Transverse colon (tissue), 4 donors: ENCODE data around the gene C19orf85. TPM values are rescaled to one million over a fixed set of nuclear protein-coding genes. Genes with fewer than 3 reads are reported as not detected.

Experiments used
- DNase-seq: peaks from one replicate; pipeline ENCODE4 v3.0.0-alpha.2; 2019
- H3K27ac ChIP-seq, 4 donors: fragments of 200-600 bp; sonication (generic); 2 replicates each; pipeline ENCODE4 v1.5.1; 2016 to 2018; ENCODE audit warnings: inconsistent platforms in 4 of 4
- H3K27me3 ChIP-seq: fragments of 200-600 bp; sonication (generic); 2 replicates; pipeline ENCODE4 v1.5.1; 2017; ENCODE audit warnings: inconsistent platforms
- H3K36me3 ChIP-seq, 4 donors: fragments of 200-600 bp; sonication (generic); 2 replicates each; pipeline ENCODE4 v1.5.1; 2017 to 2019; ENCODE audit warnings: inconsistent platforms in 4 of 4
- H3K4me1 ChIP-seq, 4 donors: fragments of 200-600 bp; sonication (generic); 2 replicates each; pipeline ENCODE4 v1.5.1; 2017 to 2020; ENCODE audit warnings: inconsistent platforms in 4 of 4
- H3K4me3 ChIP-seq, 4 donors: fragments of 200-600 bp; sonication (generic); 1 replicate in 1 of 4; 2 replicates in 3 of 4; pipeline versions ENCODE4 v1.5.1 to v1.6.1; 2017 to 2019; ENCODE audit warnings: inconsistent platforms in 4 of 4
- H3K9me3 ChIP-seq, 2 donors: fragments of 200-600 bp; sonication (generic); 2 replicates each; pipeline ENCODE4 v1.5.1; 2017 to 2019; ENCODE audit warnings: inconsistent platforms in 2 of 2
- EP300 ChIP-seq: sonication (generic); formaldehyde crosslinking; IDR thresholded peaks from one replicate; pipeline ENCODE4 v1.6.1; 2017; ENCODE audit warnings: antibody characterized with exemption, low read depth
- POLR2A ChIP-seq: fragments of 450-650 bp; IDR thresholded peaks from one replicate; pipeline ENCODE4 v1.6.1; 2016; ENCODE audit warnings: antibody characterized with exemption, mild to moderate bottlenecking, moderate library complexity
- POLR2AphosphoS5 ChIP-seq, 3 donors: sonication (generic); formaldehyde crosslinking; IDR thresholded peaks; one replicate each; pipeline ENCODE4 v1.6.1; 2016; ENCODE audit warnings: antibody characterized with exemption in 3 of 3
- whole genome bisulfite sequencing, 2 donors: methylation state at CpG; one replicate each; pipeline ENCODE4 v1.1.5; 2018; ENCODE audit warnings: low coverage in 1 of 2; 5-methylcytosine and 5-hydroxymethylcytosine counted together
- in situ Hi-C, 4 donors: fragments of 200-750 bp; cut with MboI; loops; one replicate each; pipeline versions ENCODE4 v1.15.0 to v1.15.1; 2017; ENCODE audit warnings: low sequenced_read_pairs in 3 of 4, low pct_ligation_motif_present in 1 of 4, low pct_unique_long_range_greater_than_20kb in 1 of 4
- intact Hi-C: fragments of 100-400 bp; cut with DNase I; formaldehyde crosslinking; loops from one replicate; pipeline ENCODE4 v1.15.1; 2023; ENCODE audit warnings: low total_unique reads
- total RNA-seq, 4 donors: library from RNA; depleted of rRNA; stranded (reverse); fragments of >200 nt; gene quantifications; one replicate each; pipeline ENCODE4 v1.1.0, GENCODE V29; 2016
- TF ChIP-seq, protein P1 (sequence below), 5 experiments: fragments of 200-600 bp in 3 of 5; fragments of 450-650 bp in 2 of 5; sonication (generic) in 3 of 5; IDR thresholded peaks; 1 replicate in 2 of 5; 2 replicates in 3 of 5; pipeline ENCODE4 v1.5.1; 2016 to 2017; ENCODE audit warnings: antibody characterized with exemption in 5 of 5, inconsistent platforms in 3 of 5, mild to moderate bottlenecking in 2 of 5, moderate library complexity in 1 of 5

C19orf85 gene
- total RNA-seq, 4 donors from 2014 or later: not detected

DNA sequence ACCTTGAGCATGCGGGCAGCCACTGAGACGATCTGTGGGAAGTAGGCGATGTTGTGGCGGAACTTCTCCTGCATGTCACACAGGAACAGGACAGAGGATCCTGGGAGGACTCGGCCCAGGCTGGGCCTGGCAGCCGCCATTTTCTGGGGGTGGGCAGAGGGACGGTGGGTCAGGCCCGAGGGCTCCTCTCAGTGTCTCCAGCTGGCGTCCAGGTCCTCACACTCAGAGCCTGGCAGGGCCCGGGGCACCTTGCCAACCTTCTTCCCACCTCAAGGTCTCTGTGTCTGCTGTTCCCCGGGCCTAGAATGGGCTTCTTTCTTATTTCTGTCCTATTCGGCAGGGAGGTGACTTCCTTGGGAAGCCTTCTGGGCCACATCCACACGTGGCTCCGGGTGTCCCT, 8.2 kb downstream of the C19orf85 start:
- Histone ChIP-seq H3K4me1 (peaks cover 12 to 35% (median 27%) of the 10 kb centered on the region in 4 donors), H3K27me3 (peaks cover 16% of the 10 kb centered on the region), H3K9me3 (no peaks in the 10 kb centered on the region), H3K27ac (no peak overlapping the region), H3K36me3 (no peaks in the 10 kb centered on the region), H3K4me3 (no peak overlapping the region)
- in situ Hi-C loops: no loop called here
- intact Hi-C loops: no loop called here
- TF ChIP-seq, protein P1, sequence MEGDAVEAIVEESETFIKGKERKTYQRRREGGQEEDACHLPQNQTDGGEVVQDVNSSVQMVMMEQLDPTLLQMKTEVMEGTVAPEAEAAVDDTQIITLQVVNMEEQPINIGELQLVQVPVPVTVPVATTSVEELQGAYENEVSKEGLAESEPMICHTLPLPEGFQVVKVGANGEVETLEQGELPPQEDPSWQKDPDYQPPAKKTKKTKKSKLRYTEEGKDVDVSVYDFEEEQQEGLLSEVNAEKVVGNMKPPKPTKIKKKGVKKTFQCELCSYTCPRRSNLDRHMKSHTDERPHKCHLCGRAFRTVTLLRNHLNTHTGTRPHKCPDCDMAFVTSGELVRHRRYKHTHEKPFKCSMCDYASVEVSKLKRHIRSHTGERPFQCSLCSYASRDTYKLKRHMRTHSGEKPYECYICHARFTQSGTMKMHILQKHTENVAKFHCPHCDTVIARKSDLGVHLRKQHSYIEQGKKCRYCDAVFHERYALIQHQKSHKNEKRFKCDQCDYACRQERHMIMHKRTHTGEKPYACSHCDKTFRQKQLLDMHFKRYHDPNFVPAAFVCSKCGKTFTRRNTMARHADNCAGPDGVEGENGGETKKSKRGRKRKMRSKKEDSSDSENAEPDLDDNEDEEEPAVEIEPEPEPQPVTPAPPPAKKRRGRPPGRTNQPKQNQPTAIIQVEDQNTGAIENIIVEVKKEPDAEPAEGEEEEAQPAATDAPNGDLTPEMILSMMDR (IDR thresholded peaks at IDR 0.05): no peak
- TF ChIP-seq EP300: no peak
- no peak for TF ChIP-seq POLR2AphosphoS5 (IDR thresholded peaks at IDR 0.05)
- no peak for TF ChIP-seq POLR2A
- no peak for DNase-seq
- 92% methylated on average over 14 of the region's 14 CpGs; no CpG with 5 or more reads in 1 of the 2 donors for WGBS, 2 donors

DNA sequence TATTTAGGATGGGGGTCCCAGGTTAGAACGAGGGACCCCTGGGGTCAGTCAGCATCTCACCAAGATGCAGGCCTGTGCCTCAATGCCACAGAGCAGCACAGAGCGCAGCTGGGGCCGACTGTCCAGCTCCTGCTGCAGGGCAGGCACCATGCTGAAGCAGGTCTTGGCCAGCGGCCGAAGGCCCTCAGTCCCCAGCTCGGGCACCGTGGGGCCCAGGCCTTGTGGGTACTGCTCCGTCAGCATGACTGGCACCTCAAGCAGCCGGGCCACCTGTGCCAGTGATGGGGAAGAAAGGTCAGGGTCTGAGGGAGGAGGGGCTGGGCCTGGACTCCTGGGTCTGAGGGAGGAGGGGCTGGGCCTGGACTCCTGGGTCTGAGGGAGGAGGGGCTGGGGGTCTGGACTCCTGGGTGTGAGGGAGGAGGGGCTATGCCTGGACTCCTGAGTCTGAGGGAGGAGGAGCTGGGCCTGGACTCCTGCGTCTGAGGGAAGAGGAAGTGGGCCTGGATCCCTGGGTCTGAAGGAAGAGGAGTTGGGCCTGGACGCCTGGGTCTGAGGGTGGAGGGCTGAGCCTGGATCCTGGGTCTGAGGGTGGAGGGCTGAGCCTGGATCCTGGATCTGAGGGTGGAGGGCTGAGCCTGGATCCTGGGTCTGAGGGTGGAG, 8.8 kb downstream of the C19orf85 start:
- H3K27me3 ChIP-seq: peaks cover 23% of the 10 kb centered on the region
- H3K4me3 ChIP-seq: no peak overlapping the region
- in situ Hi-C loops (no loop called here), intact Hi-C loops (no loop called here)
- peaks cover 9 to 33% (median 25%) of the 10 kb centered on the region in 4 donors for H3K4me1 ChIP-seq
- H3K27ac ChIP-seq: no peak overlapping the region
- no peak for DNase-seq
- TF ChIP-seq POLR2AphosphoS5 (IDR thresholded peaks at IDR 0.05) (no peak), EP300 (no peak), POLR2A (no peak)
- TF ChIP-seq, protein P1 (IDR thresholded peaks at IDR 0.05): no peak
- 87 to 89% methylated on average over 3 to 11 of the region's 11 CpGs for WGBS, 2 donors
- H3K9me3 ChIP-seq: no peaks in the 10 kb centered on the region
- H3K36me3 ChIP-seq: no peaks in the 10 kb centered on the region

DNA sequence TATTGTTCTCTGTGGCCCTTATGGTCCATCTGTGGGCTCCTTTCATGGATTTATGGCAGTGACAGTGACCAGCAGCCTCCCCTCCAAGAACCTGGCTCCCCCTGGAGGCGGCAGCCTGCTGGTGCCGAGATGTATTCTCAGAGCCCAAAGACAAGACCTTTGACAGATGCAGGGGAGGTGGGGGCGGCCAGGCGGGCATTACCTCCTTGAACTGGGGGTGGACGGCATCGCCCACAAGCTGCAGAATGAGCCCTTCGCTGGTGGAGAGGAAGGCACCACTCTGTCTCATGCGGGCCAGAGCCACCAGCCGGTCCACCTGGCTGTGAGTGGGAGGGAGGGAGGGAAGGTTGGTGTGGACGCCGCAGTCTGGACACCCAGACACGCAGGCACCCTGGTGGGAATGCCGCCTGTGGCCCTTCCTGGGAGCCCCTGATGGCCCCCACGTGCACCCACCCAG, 9.7 kb downstream of the C19orf85 start:
- TF ChIP-seq, protein P1 (IDR thresholded peaks at IDR 0.05): peak; percentile 31 to 55 (median 44)
- no peak for TF ChIP-seq POLR2A
- peaks cover 27% of the 10 kb centered on the region for H3K27me3 ChIP-seq
- DNase-seq: no peak
- no peak overlapping the region for H3K4me3 ChIP-seq
- peaks cover 6 to 24% (median 18%) of the 10 kb centered on the region in 4 donors for H3K4me1 ChIP-seq
- 73% methylated on average over 14 of the region's 14 CpGs; no CpG with 5 or more reads in 1 of the 2 donors for WGBS, 2 donors
- in situ Hi-C loops: no loop called here
- intact Hi-C loops: no loop called here
- H3K27ac ChIP-seq: no peak overlapping the region
- H3K36me3 ChIP-seq: no peaks in the 10 kb centered on the region
- H3K9me3 ChIP-seq: no peaks in the 10 kb centered on the region

DNA sequence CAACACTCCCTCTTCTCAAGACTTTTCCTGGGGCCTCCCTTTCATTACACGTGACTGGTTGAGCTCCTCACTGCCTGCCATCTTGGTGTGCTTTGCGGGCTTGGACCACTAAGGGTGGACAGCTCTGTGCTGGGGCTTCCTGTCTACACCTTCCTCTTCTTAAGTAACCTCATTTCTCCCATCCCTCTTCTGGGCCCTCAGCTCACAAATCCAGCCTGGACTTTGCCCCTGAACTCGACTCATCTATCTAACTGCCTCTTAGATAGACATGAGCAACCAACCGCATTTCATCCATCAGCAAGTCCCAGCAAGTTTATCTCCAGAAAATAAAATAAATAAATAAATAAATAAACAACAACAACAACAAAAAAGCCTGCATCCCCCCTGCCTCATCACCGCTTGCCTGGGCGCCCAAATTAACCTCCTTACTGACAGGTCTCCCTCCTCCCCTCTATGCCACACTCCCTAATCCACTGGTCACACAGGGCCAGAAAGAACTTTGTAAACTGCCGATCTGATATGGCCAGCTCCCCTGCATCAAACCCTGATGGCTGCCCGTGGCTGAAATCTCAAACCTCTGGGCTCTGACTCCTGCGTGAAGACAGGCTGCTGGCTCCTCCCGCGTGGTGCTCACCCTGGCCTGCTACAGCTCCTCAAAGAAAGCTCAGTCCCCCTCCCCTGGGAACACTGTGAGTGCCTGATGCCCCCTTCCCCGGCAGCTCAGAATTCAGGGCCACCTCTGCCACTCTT, 10.9 kb downstream of the C19orf85 start:
- no peak for DNase-seq
- in situ Hi-C loops: no loop called here
- 90 to 94% methylated on average over 2 to 12 of the region's 12 CpGs for WGBS, 2 donors

More for the DNA sequence above, 10.9 kb downstream of the C19orf85 start:
- no peak overlapping the region for H3K4me3 ChIP-seq
- peaks cover 34% of the 10 kb centered on the region for H3K27me3 ChIP-seq
- H3K9me3 ChIP-seq: no peaks in the 10 kb centered on the region
- intact Hi-C loops: no loop called here
- no peaks in the 10 kb centered on the region for H3K36me3 ChIP-seq
- TF ChIP-seq POLR2AphosphoS5 (IDR thresholded peaks at IDR 0.05): no peak
- TF ChIP-seq, protein P1 (IDR thresholded peaks at IDR 0.05): no peak
- no peak for TF ChIP-seq POLR2A
- no peak for TF ChIP-seq EP300
- H3K27ac ChIP-seq: no peak overlapping the region
- peaks cover 6 to 20% (median 16%) of the 10 kb centered on the region in 4 donors for H3K4me1 ChIP-seq
